ENCODE data around the gene CUX1.

DNA sequence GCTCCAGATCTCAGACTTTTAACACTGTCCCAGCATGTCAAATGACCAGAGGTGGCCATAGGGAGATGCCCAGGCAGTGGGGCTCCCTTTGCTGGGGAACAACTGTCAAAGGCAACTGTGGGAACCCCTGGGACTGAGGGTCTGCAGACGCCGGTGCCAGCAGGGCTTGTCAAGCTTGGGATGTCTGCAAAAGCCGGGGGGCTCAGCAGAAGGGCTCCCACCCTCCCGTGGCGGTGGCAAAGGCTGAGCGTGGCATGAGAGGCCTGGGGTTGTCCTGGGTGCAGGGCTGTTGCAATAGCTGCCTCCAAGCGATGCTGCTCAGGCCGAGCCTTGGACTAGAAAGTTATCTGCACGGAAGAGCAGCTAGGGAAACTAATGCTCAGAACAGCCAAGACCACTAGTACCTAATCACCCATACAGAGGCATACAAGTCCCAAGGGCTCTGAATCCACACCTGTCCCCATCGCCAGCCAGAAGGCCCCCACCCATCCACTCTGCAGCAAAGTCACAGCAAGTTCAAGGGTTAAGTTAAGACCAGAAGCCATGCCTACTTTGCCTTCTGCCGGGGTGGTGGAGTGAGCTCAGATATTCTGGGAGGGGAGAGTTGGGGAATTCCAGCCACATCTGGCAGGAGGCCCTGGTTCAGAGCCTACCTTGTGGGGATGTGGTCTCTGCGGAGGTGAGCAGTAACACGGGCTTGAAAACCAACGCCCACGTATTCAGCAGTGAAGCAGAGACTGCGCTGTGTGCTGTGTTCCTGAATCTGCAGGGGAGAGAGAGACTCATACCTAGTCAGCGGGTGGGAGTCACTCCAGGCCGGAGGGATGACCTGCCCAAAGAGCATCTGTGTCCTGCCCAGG, 473.9 kb downstream of the CUX1 start:
- TF ChIP-seq, protein P1, sequence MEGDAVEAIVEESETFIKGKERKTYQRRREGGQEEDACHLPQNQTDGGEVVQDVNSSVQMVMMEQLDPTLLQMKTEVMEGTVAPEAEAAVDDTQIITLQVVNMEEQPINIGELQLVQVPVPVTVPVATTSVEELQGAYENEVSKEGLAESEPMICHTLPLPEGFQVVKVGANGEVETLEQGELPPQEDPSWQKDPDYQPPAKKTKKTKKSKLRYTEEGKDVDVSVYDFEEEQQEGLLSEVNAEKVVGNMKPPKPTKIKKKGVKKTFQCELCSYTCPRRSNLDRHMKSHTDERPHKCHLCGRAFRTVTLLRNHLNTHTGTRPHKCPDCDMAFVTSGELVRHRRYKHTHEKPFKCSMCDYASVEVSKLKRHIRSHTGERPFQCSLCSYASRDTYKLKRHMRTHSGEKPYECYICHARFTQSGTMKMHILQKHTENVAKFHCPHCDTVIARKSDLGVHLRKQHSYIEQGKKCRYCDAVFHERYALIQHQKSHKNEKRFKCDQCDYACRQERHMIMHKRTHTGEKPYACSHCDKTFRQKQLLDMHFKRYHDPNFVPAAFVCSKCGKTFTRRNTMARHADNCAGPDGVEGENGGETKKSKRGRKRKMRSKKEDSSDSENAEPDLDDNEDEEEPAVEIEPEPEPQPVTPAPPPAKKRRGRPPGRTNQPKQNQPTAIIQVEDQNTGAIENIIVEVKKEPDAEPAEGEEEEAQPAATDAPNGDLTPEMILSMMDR (IDR thresholded peaks at IDR 0.05): no peak
- no peak for TF ChIP-seq POLR2A (IDR thresholded peaks at IDR 0.05)
